DMS153 treated with DMSO at 0.1 percent for 48 hours (cell line): ENCODE results near the gene FAU.
"Not testable (repeated sequence)": the region's sequence is repeated elsewhere in the genome, so short reads cannot be mapped to it uniquely, and the experiment has no call there.

Source experiments
- DNase-seq: peaks from one replicate; lab custom pipeline; 2025; ENCODE audit not compliant: unreplicated experiment; lab: John Stamatoyannopoulos, UW

Gene FAU

GRCh38 chr11:65124480-65125196, 2.7 kb upstream of the FAU start:
- no peak for DNase-seq

GRCh38 chr11:65121447-65121864, 478 bp downstream of the FAU start:
- DNase-seq: no peak

- DNase-seq: no peak
Observed at GRCh38 chr11:65120831-65121230, 1.1 kb downstream of the FAU start.

- DNase-seq: no peak
Observed at GRCh38 chr11:65119670-65119995, 2.3 kb downstream of the FAU start.

GRCh38 chr11:65118891-65119669, 2.9 kb downstream of the FAU start:
- DNase-seq: not testable (repeated sequence)

- no peak for DNase-seq
Observed at GRCh38 chr11:65118097-65118837, 3.7 kb downstream of the FAU start.

- peak; percentile 99 for DNase-seq
Observed at GRCh38 chr11:65117206-65118096, 4.5 kb downstream of the FAU start, which contains the start of gene ZNHIT2. Gene ZNHIT2, minus strand, starts transcription at chr11:65117701. Its CDS starts 48 bp downstream, at chr11:65117653.

GRCh38 chr11:65116370-65117205, 5.3 kb downstream of the FAU start:
- DNase-seq: no peak

- no peak for DNase-seq
Observed at GRCh38 chr11:65115361-65116082, 6.4 kb downstream of the FAU start.

GRCh38 chr11:65114538-65115171, 7.3 kb downstream of the FAU start:
- no peak for DNase-seq

- DNase-seq: no peak
Observed at GRCh38 chr11:65113839-65114238, 8.1 kb downstream of the FAU start.

- DNase-seq: no peak
Observed at GRCh38 chr11:65113361-65113756, 8.6 kb downstream of the FAU start.

- DNase-seq: peak; percentile 20
Observed at GRCh38 chr11:65112546-65113360, 9.2 kb downstream of the FAU start.

- DNase-seq: peak; percentile 89
Observed at GRCh38 chr11:65111744-65112545, 10.0 kb downstream of the FAU start, which contains the start of gene TM7SF2. Gene TM7SF2, plus strand, starts transcription at chr11:65111872. Its CDS starts 144 bp downstream, at chr11:65112016.

- DNase-seq: no peak
Observed at GRCh38 chr11:65111159-65111743, 10.7 kb downstream of the FAU start.

GRCh38 chr11:65110354-65110861, 11.5 kb downstream of the FAU start:
- DNase-seq: peak; percentile 67
